ENCODE data around the gene THSD4. TPM values are rescaled to one million over a fixed set of nuclear protein-coding genes. Genes with fewer than 3 reads are reported as not detected.
A peak's percentile ranks its signal among the peaks of the same experiment; 100 is the strongest.

Gene THSD4
- total RNA-seq, 1 experiment from 2014 or later = 29.0 TPM

DNA sequence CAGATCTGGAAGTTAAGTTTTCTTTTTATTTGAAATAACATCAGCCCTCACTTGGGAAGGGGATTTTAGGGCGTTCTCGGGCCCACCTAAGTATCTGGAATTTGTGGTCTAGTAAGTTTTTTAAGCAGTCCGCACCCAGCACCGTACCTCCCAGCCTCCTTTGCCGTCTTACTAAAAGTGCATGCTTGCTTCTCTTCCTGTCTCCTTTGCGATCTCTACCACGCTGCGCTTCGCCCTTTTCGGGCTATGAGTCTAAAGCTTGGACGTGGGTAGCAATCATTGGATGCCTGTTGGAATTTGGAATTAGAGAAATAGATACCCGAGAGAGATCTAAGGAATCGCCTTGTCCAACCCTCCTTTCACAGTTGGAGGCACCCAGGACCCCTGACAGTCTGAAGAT is 1.1 kb downstream of the THSD4 start:
- H3K4me2 ChIP-seq (ENCODE audit: low read length) = peak overlapping the region; percentile 92
- H3K9ac ChIP-seq (ENCODE audit: low read length) = peak overlapping the region; percentile 100
- CTCF ChIA-PET = interaction anchor here (0.5 to 0.9 kb wide), 4 partner anchors 20 to 105 kb away, joined by 3 to 4 read pairs (median 3); no protein-coding TSS in a partner anchor
- POLR2A ChIA-PET (ENCODE audit: unreplicated experiment) = interaction anchor here (0.6 to 1.0 kb wide), 4 partner anchors 15 to 329 kb away, joined by 3 to 7 read pairs (median 6); no protein-coding TSS in a partner anchor
- H3K4me1 ChIP-seq (ENCODE audit: insufficient read depth, low read length) = peaks cover 62% of the 10 kb centered on the region
- H3K36me3 ChIP-seq (ENCODE audit: low read depth, low read length) = peaks cover 9% of the 10 kb centered on the region
- peak overlapping the region; percentile 81 for H3K4me3 ChIP-seq (ENCODE audit: low read length)
- peaks cover 8% of the 10 kb centered on the region; the same call in 1 of the 2 replicates for H4K20me1 ChIP-seq (ENCODE audit: low read length)
- no peaks in the 10 kb centered on the region for H3K9me3 ChIP-seq (ENCODE audit: low read length)
- no peak overlapping the region for H2AFZ ChIP-seq (ENCODE audit: low read length)
- H3K27ac ChIP-seq (ENCODE audit: low read length) = peak overlapping the region; percentile 96
- TF ChIP-seq EZH2 (IDR thresholded peaks at IDR 0.05; ENCODE audit: low read length, unreplicated experiment) (no peak), EZH2phosphoT487 (IDR thresholded peaks at IDR 0.05; ENCODE audit: borderline replicate concordance, low read length) (no peak)
- TF ChIP-seq, protein P1, sequence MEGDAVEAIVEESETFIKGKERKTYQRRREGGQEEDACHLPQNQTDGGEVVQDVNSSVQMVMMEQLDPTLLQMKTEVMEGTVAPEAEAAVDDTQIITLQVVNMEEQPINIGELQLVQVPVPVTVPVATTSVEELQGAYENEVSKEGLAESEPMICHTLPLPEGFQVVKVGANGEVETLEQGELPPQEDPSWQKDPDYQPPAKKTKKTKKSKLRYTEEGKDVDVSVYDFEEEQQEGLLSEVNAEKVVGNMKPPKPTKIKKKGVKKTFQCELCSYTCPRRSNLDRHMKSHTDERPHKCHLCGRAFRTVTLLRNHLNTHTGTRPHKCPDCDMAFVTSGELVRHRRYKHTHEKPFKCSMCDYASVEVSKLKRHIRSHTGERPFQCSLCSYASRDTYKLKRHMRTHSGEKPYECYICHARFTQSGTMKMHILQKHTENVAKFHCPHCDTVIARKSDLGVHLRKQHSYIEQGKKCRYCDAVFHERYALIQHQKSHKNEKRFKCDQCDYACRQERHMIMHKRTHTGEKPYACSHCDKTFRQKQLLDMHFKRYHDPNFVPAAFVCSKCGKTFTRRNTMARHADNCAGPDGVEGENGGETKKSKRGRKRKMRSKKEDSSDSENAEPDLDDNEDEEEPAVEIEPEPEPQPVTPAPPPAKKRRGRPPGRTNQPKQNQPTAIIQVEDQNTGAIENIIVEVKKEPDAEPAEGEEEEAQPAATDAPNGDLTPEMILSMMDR (conservative IDR thresholded peaks at IDR 0.05; ENCODE audit: low read depth, low read length) = no peak
- peaks cover 57% of the 10 kb centered on the region for H3K79me2 ChIP-seq (ENCODE audit: low read length)
- no TSS peak for BruUV-seq (replicated peaks)
- DNase-seq (peak; percentile 49), ATAC-seq (no peak)
- intact Hi-C loops (cut with micrococcal nuclease) = loop anchor here (1.0 to 10.0 kb wide), 3 partner anchors 222 to 686 kb away; partner anchors contain the start of genes LRRC49 and THAP10
- no peaks in the 10 kb centered on the region for H3K9me2 ChIP-seq (replicated peaks; ENCODE audit: low read length)
- peaks cover 18% of the 10 kb centered on the region for H3F3A ChIP-seq (ENCODE audit: low read length, unreplicated experiment)
- H3K27me3 ChIP-seq (ENCODE audit: low read length) = no peaks in the 10 kb centered on the region

DNA sequence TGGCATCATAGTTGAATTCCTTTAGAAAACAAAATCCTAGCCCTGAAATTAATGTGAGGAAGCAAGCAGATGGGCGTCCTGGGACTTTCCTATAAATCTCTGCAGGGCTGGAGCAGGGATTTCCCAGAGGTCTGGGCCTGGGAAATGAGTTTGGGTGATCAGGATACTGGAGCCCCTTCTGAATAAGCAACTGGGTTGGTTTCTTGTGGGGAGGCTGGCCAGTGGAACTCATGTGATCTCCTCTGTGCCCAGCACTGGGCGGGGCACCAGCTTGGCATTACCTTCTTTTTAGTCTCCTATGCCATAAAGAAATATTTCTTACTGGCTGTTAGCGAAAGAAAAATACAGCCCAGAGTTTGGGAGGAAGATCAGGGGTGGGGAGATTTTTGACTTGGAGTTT is 1.7 kb downstream of the THSD4 start:
- CTCF ChIA-PET = interaction anchor here (0.9 kb wide), 1 partner anchor 20 kb away, joined by 3 read pairs; no protein-coding TSS in a partner anchor
- peaks cover 14% of the 10 kb centered on the region for H3K36me3 ChIP-seq (ENCODE audit: low read depth, low read length)
- no TSS peak for BruUV-seq (replicated peaks)
- H3K27ac ChIP-seq (ENCODE audit: low read length) = peak overlapping the region; percentile 96
- H3F3A ChIP-seq (ENCODE audit: low read length, unreplicated experiment) = peaks cover 18% of the 10 kb centered on the region
- ATAC-seq (peak; percentile 9), DNase-seq (peak; percentile 55)
- H3K79me2 ChIP-seq (ENCODE audit: low read length) = peaks cover 63% of the 10 kb centered on the region
- H4K20me1 ChIP-seq (ENCODE audit: low read length) = peaks cover 8% of the 10 kb centered on the region; the same call in 1 of the 2 replicates
- H3K9me3 ChIP-seq (ENCODE audit: low read length) = no peaks in the 10 kb centered on the region
- H2AFZ ChIP-seq (ENCODE audit: low read length) = no peak overlapping the region
- H3K4me1 ChIP-seq (ENCODE audit: insufficient read depth, low read length) = peaks cover 57% of the 10 kb centered on the region
- peak overlapping the region; percentile 81 for H3K4me3 ChIP-seq (ENCODE audit: low read length)
- peak overlapping the region; percentile 92 for H3K4me2 ChIP-seq (ENCODE audit: low read length)
- H3K27me3 ChIP-seq (ENCODE audit: low read length) = no peaks in the 10 kb centered on the region
- intact Hi-C loops (cut with micrococcal nuclease) = loop anchor here (1.0 to 10.0 kb wide), 3 partner anchors 222 to 685 kb away; partner anchors contain the start of genes LRRC49 and THAP10
- POLR2A ChIA-PET (ENCODE audit: unreplicated experiment) = interaction anchor here (0.5 to 1.0 kb wide), 4 partner anchors 15 to 325 kb away, joined by 3 to 7 read pairs (median 6); no protein-coding TSS in a partner anchor
- TF ChIP-seq EZH2 (IDR thresholded peaks at IDR 0.05; ENCODE audit: low read length, unreplicated experiment) (no peak), EZH2phosphoT487 (IDR thresholded peaks at IDR 0.05; ENCODE audit: borderline replicate concordance, low read length) (no peak)
- TF ChIP-seq, protein P1 (conservative IDR thresholded peaks at IDR 0.05; ENCODE audit: low read depth, low read length) = no peak
- H3K9me2 ChIP-seq (replicated peaks; ENCODE audit: low read length) = no peaks in the 10 kb centered on the region
- H3K9ac ChIP-seq (ENCODE audit: low read length) = peak overlapping the region; percentile 100
